Body of pancreas (tissue), 4 donors: ENCODE data around the gene GLIS2.

Experiments used
- POLR2A ChIP-seq, 3 donors: fragments of 450-650 bp; IDR thresholded peaks; one replicate each; pipeline ENCODE4 v1.6.1; 2016; ENCODE audit warnings: antibody characterized with exemption in 3 of 3, mild to moderate bottlenecking in 2 of 3
- TF ChIP-seq, protein P1 (sequence below), 7 experiments: fragments of 450-650 bp in 4 of 7; fragments of 200-600 bp in 3 of 7; sonication (generic) in 3 of 7; IDR thresholded peaks; one replicate each; pipeline ENCODE4 v1.5.1; 2016 to 2019; ENCODE audit warnings: antibody characterized with exemption in 7 of 7

DNA sequence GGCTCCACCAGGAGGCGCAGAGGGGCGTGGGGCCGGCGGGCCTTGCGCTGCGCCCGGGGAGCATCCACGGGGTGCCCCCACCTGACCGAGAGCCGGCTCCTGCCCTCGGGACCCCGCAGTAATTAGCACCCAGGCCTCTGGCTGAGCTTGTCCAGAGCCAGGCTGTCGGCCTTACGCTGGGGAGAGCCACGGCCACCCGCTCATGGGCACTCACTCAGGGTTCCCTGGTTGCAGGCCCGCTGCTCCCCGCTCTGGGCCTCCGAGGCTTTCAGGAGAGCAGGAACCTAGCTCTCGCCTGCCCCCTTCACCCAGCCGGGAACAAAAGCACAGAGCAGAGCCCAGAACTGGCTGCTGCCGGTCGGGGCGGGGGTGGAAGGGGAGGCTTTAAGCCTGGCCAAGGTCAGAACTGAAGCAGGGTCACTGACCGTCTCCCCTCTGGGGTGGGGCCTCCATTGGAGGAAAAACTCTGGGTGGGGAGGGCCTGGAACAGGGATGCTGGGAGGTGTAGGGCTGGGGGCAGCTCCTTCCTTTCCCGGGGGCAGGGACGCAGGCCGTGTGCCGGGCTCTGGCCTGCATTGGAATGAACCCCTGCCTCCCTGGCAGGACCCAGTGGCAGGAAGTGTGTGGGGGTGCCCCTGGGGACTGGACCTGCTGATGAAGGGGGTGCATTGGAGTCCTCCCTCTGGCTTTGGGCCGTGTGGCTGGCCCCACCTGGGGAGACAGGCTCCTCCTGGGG is 12.3 kb downstream of the GLIS2 start:
- TF ChIP-seq, protein P1, sequence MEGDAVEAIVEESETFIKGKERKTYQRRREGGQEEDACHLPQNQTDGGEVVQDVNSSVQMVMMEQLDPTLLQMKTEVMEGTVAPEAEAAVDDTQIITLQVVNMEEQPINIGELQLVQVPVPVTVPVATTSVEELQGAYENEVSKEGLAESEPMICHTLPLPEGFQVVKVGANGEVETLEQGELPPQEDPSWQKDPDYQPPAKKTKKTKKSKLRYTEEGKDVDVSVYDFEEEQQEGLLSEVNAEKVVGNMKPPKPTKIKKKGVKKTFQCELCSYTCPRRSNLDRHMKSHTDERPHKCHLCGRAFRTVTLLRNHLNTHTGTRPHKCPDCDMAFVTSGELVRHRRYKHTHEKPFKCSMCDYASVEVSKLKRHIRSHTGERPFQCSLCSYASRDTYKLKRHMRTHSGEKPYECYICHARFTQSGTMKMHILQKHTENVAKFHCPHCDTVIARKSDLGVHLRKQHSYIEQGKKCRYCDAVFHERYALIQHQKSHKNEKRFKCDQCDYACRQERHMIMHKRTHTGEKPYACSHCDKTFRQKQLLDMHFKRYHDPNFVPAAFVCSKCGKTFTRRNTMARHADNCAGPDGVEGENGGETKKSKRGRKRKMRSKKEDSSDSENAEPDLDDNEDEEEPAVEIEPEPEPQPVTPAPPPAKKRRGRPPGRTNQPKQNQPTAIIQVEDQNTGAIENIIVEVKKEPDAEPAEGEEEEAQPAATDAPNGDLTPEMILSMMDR (IDR thresholded peaks at IDR 0.05), result peak; percentile 44 to 78 (median 77)
- peak in 2 of 3 donors; percentile 40 to 53 for TF ChIP-seq POLR2A (IDR thresholded peaks at IDR 0.05)
